Cardiac muscle cell (in vitro differentiated cells and primary cell): ENCODE results near the gene DPEP2NB. TPM values are rescaled to one million over a fixed set of nuclear protein-coding genes. Genes with fewer than 3 reads are reported as not detected.
"Not testable (repeated sequence)": the region's sequence is repeated elsewhere in the genome, so short reads cannot be mapped to it uniquely, and the experiment has no call there.

Source experiments
- DNase-seq, 2 donors: peaks; one replicate each; pipeline versions ENCODE4 v3.0.0 to v3.0.0-alpha.2; 2010 to 2017; ENCODE audit warnings: low read depth in 1 of 2, low spot score in 1 of 2
- H3K27ac ChIP-seq: fragments of 200-600 bp; sonication (generic); 2 replicates; pipeline ENCODE4 v1.5.1; 2016
- H3K27me3 ChIP-seq: fragments of 200-600 bp; sonication (generic); 2 replicates; pipeline ENCODE4 v1.6.0; 2016; ENCODE audit warnings: control low read depth
- H3K36me3 ChIP-seq: fragments of 200-600 bp; sonication (generic); 2 replicates; pipeline ENCODE4 v1.5.1; 2016; ENCODE audit warnings: control low read depth
- H3K4me1 ChIP-seq: fragments of 200-600 bp; sonication (generic); 2 replicates; pipeline ENCODE4 v1.8.1; 2017; ENCODE audit warnings: low read depth, mild to moderate bottlenecking, mixed run types
- H3K4me3 ChIP-seq: fragments of 200-600 bp; sonication (generic); 2 replicates; pipeline ENCODE4 v1.5.1; 2016; ENCODE audit warnings: mild to moderate bottlenecking
- H3K9me3 ChIP-seq: fragments of 200-600 bp; sonication (generic); 2 replicates; pipeline ENCODE4 v1.5.1; 2017; ENCODE audit warnings: low read depth, mild to moderate bottlenecking, control low read depth
- CTCF ChIP-seq: IDR thresholded peaks from 2 replicates; pipeline ENCODE4 v1.5.1; 2012; ENCODE audit warnings: low read depth, mild to moderate bottlenecking, low read length
- polyA plus RNA-seq: library from polyadenylated mRNA; unstranded; fragments of >200 nt; fragmentation: Nextera tagmentation; extraction: Ambion mirVana; gene quantifications from 2 replicates; pipeline ENCODE4 v1.2.1, GENCODE V29; 2016
- total RNA-seq: library from RNA; depleted of rRNA; stranded (reverse); fragments of >200 nt; gene quantifications from 2 replicates; pipeline ENCODE4 v1.2.3, GENCODE V29; 2016

Gene DPEP2NB
- total and polyA plus RNA-seq, 2 experiments from 2014 or later: not detected

- Histone ChIP-seq H3K4me3 (no peak overlapping the region), H3K27me3 (peaks cover 3% of the 10 kb centered on the region), H3K36me3 (no peaks in the 10 kb centered on the region), H3K9me3 (no peaks in the 10 kb centered on the region), H3K4me1 (peaks cover 8% of the 10 kb centered on the region), H3K27ac (no peak overlapping the region)
- DNase-seq: no peak
- TF ChIP-seq CTCF: no peak
These were observed 38.7 kb downstream of the DPEP2NB start for GRCh38 chr16:67977005-67977404.

- H3K4me3 ChIP-seq: no peak overlapping the region
- peaks cover 3% of the 10 kb centered on the region for H3K27me3 ChIP-seq
- peaks cover 8% of the 10 kb centered on the region for H3K4me1 ChIP-seq
- no peaks in the 10 kb centered on the region for H3K9me3 ChIP-seq
- DNase-seq: no peak
- no peak overlapping the region for H3K27ac ChIP-seq
- H3K36me3 ChIP-seq: no peaks in the 10 kb centered on the region
- no peak for TF ChIP-seq CTCF
These were observed 39.5 kb downstream of the DPEP2NB start for GRCh38 chr16:67976205-67976604.

GRCh38 chr16:67975321-67976105 lies 40.2 kb downstream of the DPEP2NB start:
- Histone ChIP-seq H3K27me3 (peaks cover 3% of the 10 kb centered on the region), H3K27ac (no peak overlapping the region), H3K9me3 (no peaks in the 10 kb centered on the region), H3K4me3 (no peak overlapping the region), H3K36me3 (no peaks in the 10 kb centered on the region), H3K4me1 (peaks cover 8% of the 10 kb centered on the region)
- no peak for DNase-seq
- TF ChIP-seq CTCF: no peak

GRCh38 chr16:67972285-67972684 lies 43.4 kb downstream of the DPEP2NB start:
- not testable (repeated sequence) for H3K36me3 ChIP-seq, H3K27me3 ChIP-seq, H3K9me3 ChIP-seq, H3K4me3 ChIP-seq, H3K4me1 ChIP-seq, DNase-seq, H3K27ac ChIP-seq

GRCh38 chr16:67971111-67971510 lies 44.6 kb downstream of the DPEP2NB start:
- TF ChIP-seq CTCF: no peak
- Histone ChIP-seq H3K9me3 (no peaks in the 10 kb centered on the region), H3K27ac (no peak overlapping the region), H3K4me1 (no peaks in the 10 kb centered on the region), H3K36me3 (no peaks in the 10 kb centered on the region), H3K27me3 (no peaks in the 10 kb centered on the region), H3K4me3 (no peak overlapping the region)
- no peak for DNase-seq

- H3K9me3 ChIP-seq: no peaks in the 10 kb centered on the region
- no peak overlapping the region for H3K27ac ChIP-seq
- TF ChIP-seq CTCF: no peak
- no peak for DNase-seq
- no peak overlapping the region for H3K4me3 ChIP-seq
- H3K36me3 ChIP-seq: no peaks in the 10 kb centered on the region
- peaks cover 7% of the 10 kb centered on the region for H3K4me1 ChIP-seq
- H3K27me3 ChIP-seq: no peaks in the 10 kb centered on the region
These were observed 46.3 kb downstream of the DPEP2NB start for GRCh38 chr16:67969254-67970039.
